ENCODE data around the gene ALKAL2. TPM values are rescaled to one million over a fixed set of nuclear protein-coding genes. Genes with fewer than 3 reads are reported as not detected.
A peak's percentile ranks its signal among the peaks of the same experiment; 100 is the strongest.

Gene ALKAL2
- total and polyA plus RNA-seq, 7 experiments from 2014 or later, result 0.18 to 0.49 TPM; not detected in 5

DNA sequence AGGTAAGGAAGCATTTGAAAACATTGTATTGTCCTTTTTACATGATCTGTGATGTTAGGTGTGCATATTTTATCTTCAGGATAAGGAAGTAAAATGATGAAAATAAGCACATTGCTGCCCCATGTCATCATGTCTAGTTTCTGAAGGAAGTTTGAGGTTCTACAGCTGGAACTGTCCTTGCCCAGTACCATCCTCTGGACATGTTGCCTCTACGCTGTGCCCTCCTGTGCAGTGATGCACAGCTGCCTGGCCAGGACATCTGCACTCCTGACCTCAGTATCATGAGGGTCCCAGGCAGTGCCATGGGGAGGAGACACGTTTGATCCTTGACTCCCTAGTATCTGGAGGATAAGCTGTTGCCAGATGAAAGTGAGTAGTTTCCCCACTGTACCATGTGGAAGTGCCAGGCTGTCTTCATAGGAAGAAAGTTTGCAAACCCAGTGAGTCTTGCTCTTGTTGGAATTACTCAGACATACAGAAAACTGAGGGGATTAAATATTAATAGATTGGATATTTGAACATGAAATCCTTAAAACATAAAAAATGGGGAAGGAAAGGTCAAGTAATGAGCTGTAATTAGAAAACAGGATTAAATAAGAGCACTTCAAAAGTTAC lies 9.5 kb downstream of the ALKAL2 start:
- Histone ChIP-seq H3K9me3 (ENCODE audit: control insufficient read depth in 2 of 3, low read length in 3 of 3) (no peaks in the 10 kb centered on the region), H3K27me3 (ENCODE audit: control insufficient read depth in 2 of 2, insufficient read depth in 2 of 2, low read length in 2 of 2) (no peaks in the 10 kb centered on the region), H3K4me1 (ENCODE audit: control insufficient read depth in 2 of 2, insufficient read depth in 2 of 2, low read length in 2 of 2) (no peaks in the 10 kb centered on the region), H3K27ac (ENCODE audit: low read depth, low read length) (no peak overlapping the region), H3K4me3 (ENCODE audit: low read length) (no peak overlapping the region), H3K36me3 (ENCODE audit: control insufficient read depth in 2 of 3, insufficient read depth in 3 of 3, low read length in 3 of 3) (peaks cover 11 to 78% (median 33%) of the 10 kb centered on the region in 3 experiments)
- no peak for ATAC-seq
- ChIA-PET CTCF (no interaction called here), POLR2A (no interaction called here)
- DNase-seq, result no peak
- Mint-ChIP-seq H3K27me3 (no peaks in the 10 kb centered on the region), H3K4me1 (peaks cover 0 to 6% (median 4%) of the 10 kb centered on the region in 7 donors), H3K9me3 (no peaks in the 10 kb centered on the region), H3K27ac (peak overlapping the region in 1 of 9 donors; percentile 51), H3K36me3 (peaks cover 4 to 58% (median 27%) of the 10 kb centered on the region in 5 donors), H3K4me3 (no peak overlapping the region)
- intact Hi-C loops (cut with micrococcal nuclease), result no loop called here

DNA sequence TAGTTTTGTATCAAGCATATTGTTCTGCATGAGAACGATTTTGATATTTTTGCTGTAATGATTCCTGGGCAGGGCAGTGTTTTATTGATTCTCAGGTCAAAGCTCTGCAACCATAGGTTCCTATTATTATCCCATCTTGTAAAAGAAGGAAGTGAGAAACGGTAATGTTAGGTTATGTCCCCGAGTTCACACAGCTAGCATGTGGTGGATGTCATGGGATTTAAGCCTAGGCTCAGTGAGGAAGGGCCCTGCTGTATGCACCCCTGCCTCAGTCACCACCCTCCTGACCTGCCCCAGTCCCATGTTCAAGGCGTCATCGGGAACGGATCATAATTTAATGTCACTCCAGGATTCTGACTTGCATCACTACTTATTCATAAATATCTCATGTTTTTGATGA lies 12.4 kb downstream of the ALKAL2 start:
- peaks cover 8 to 55% (median 31%) of the 10 kb centered on the region in 5 donors for H3K36me3 Mint-ChIP-seq
- Histone ChIP-seq H3K9me3 (ENCODE audit: control insufficient read depth in 2 of 3, low read length in 3 of 3) (no peaks in the 10 kb centered on the region), H3K27me3 (ENCODE audit: control insufficient read depth in 2 of 2, insufficient read depth in 2 of 2, low read length in 2 of 2) (no peaks in the 10 kb centered on the region), H3K27ac (ENCODE audit: low read depth, low read length) (no peak overlapping the region), H3K4me1 (ENCODE audit: control insufficient read depth in 2 of 2, insufficient read depth in 2 of 2, low read length in 2 of 2) (no peaks in the 10 kb centered on the region), H3K4me3 (ENCODE audit: low read length) (no peak overlapping the region), H3K36me3 (ENCODE audit: control insufficient read depth in 2 of 3, insufficient read depth in 3 of 3, low read length in 3 of 3) (peaks cover 11 to 82% (median 30%) of the 10 kb centered on the region in 3 experiments)
- ChIA-PET POLR2A (interaction anchor here (0.5 kb wide), 1 partner anchor 142 kb away, joined by 3 read pairs; no protein-coding TSS in a partner anchor), CTCF (interaction anchor here (1.1 kb wide), 1 partner anchor 15 kb away, joined by 6 read pairs; no protein-coding TSS in a partner anchor)
- H3K4me3 Mint-ChIP-seq, result no peak overlapping the region
- no peaks in the 10 kb centered on the region for H3K27me3 Mint-ChIP-seq
- H3K9me3 Mint-ChIP-seq, result no peaks in the 10 kb centered on the region
- DNase-seq (no peak), ATAC-seq (no peak)
- intact Hi-C loops (cut with micrococcal nuclease), result no loop called here
- peaks cover 12 to 32% (median 16%) of the 10 kb centered on the region in 7 donors for H3K4me1 Mint-ChIP-seq
- no peak overlapping the region for H3K27ac Mint-ChIP-seq

DNA sequence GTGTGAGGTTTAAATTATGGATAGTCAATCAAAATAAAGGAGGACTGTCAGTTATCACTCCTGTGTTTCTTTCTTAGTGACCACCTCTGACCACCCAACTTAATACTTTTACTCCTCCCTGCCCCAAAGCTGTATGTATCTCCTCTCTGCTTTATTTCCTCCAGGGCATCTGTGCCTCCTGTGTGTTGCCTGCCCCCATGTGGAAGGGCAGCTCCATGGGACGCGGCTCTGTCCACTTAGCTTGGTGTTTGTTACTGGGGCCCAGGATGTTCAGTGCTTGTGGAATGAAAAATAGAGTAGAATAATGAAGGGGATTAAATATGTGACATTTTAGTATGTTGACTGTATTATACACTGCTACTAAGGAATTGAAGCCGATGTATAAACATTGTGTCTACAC lies 13.4 kb downstream of the ALKAL2 start:
- H3K27ac Mint-ChIP-seq, result peak overlapping the region in 1 of 9 donors; percentile 73
- no peak overlapping the region for H3K4me3 Mint-ChIP-seq
- H3K9me3 Mint-ChIP-seq, result no peaks in the 10 kb centered on the region
- peaks cover 21 to 42% (median 25%) of the 10 kb centered on the region in 7 donors for H3K4me1 Mint-ChIP-seq
- Histone ChIP-seq H3K27ac (ENCODE audit: low read depth, low read length) (no peak overlapping the region), H3K9me3 (ENCODE audit: control insufficient read depth in 2 of 3, low read length in 3 of 3) (no peaks in the 10 kb centered on the region), H3K27me3 (ENCODE audit: control insufficient read depth in 2 of 2, insufficient read depth in 2 of 2, low read length in 2 of 2) (no peaks in the 10 kb centered on the region), H3K4me3 (ENCODE audit: low read length) (no peak overlapping the region), H3K36me3 (ENCODE audit: control insufficient read depth in 2 of 3, insufficient read depth in 3 of 3, low read length in 3 of 3) (peaks cover 11 to 73% (median 26%) of the 10 kb centered on the region in 3 experiments), H3K4me1 (ENCODE audit: control insufficient read depth in 2 of 2, insufficient read depth in 2 of 2, low read length in 2 of 2) (no peaks in the 10 kb centered on the region)
- intact Hi-C loops (cut with micrococcal nuclease), result no loop called here
- DNase-seq (no peak), ATAC-seq (no peak)
- ChIA-PET POLR2A (no interaction called here), CTCF (interaction anchor here (0.7 to 1.1 kb wide), 3 partner anchors 10 to 362 kb away, joined by 3 to 6 read pairs (median 3); no protein-coding TSS in a partner anchor)
- no peaks in the 10 kb centered on the region for H3K27me3 Mint-ChIP-seq
- H3K36me3 Mint-ChIP-seq, result peaks cover 11 to 58% (median 25%) of the 10 kb centered on the region in 5 donors

DNA sequence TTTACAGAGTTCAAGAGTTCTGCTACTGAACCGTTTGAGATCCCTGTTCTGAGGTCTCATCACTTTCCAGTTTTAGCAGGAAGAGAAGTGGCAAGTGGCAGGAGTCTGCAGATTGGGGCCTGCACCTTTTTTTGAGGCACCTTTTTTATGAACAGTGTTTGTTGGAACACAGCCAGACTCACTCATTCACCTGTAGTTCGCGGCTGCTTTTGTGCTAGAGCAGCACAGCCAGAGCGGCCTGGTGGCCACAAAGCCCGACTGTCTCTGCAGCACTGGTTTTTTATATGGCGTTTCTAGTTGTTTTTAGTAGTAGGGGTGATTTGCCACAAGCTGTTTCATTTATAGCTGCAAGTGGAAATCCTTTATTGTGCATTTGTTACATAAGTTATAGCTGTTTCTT lies 14.6 kb downstream of the ALKAL2 start:
- DNase-seq (no peak), ATAC-seq (no peak)
- Mint-ChIP-seq H3K36me3 (peaks cover 13 to 51% (median 22%) of the 10 kb centered on the region in 5 donors), H3K27ac (peak overlapping the region in 1 of 9 donors; percentile 59), H3K4me1 (peaks cover 28 to 53% (median 37%) of the 10 kb centered on the region in 7 donors), H3K27me3 (no peaks in the 10 kb centered on the region), H3K4me3 (no peak overlapping the region), H3K9me3 (no peaks in the 10 kb centered on the region)
- peaks cover 8 to 61% (median 21%) of the 10 kb centered on the region in 3 experiments for H3K36me3 ChIP-seq (ENCODE audit: control insufficient read depth in 2 of 3, insufficient read depth in 3 of 3, low read length in 3 of 3)
- no peaks in the 10 kb centered on the region for H3K9me3 ChIP-seq (ENCODE audit: control insufficient read depth in 2 of 3, low read length in 3 of 3)
- H3K27ac ChIP-seq (ENCODE audit: low read depth, low read length), result no peak overlapping the region
- ChIA-PET CTCF (no interaction called here), POLR2A (no interaction called here)
- H3K27me3 ChIP-seq (ENCODE audit: control insufficient read depth in 2 of 2, insufficient read depth in 2 of 2, low read length in 2 of 2), result no peaks in the 10 kb centered on the region
- no peak overlapping the region for H3K4me3 ChIP-seq (ENCODE audit: low read length)
- intact Hi-C loops (cut with micrococcal nuclease), result no loop called here
- no peaks in the 10 kb centered on the region for H3K4me1 ChIP-seq (ENCODE audit: control insufficient read depth in 2 of 2, insufficient read depth in 2 of 2, low read length in 2 of 2)

DNA sequence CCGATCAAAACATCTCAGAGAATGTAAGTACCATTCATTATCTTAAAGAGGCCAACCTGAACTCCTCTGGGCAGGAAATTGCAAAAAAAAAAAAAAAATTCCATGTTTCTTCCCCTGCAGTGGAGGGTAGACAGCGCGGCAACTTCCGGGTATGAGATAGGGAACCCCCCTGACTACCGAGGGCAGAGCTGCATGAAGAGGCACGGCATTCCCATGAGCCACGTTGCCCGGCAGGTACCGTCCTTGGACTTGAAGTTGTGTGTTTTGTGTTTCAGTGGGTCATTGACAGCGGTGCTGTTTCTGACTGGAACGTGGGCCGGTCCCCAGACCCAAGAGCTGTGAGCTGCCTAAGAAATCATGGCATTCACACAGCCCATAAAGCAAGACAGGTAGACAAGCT lies 16.0 kb downstream of the ALKAL2 start:
- H3K36me3 Mint-ChIP-seq, result peaks cover 8 to 43% (median 10%) of the 10 kb centered on the region in 5 donors
- Histone ChIP-seq H3K4me1 (ENCODE audit: control insufficient read depth in 2 of 2, insufficient read depth in 2 of 2, low read length in 2 of 2) (peaks cover 0 to under 1% of the 10 kb centered on the region in 2 donors), H3K27me3 (ENCODE audit: control insufficient read depth in 2 of 2, insufficient read depth in 2 of 2, low read length in 2 of 2) (no peaks in the 10 kb centered on the region), H3K36me3 (ENCODE audit: control insufficient read depth in 2 of 3, insufficient read depth in 3 of 3, low read length in 3 of 3) (peaks cover 6 to 49% (median 13%) of the 10 kb centered on the region in 3 experiments), H3K9me3 (ENCODE audit: control insufficient read depth in 2 of 3, low read length in 3 of 3) (no peaks in the 10 kb centered on the region), H3K4me3 (ENCODE audit: low read length) (no peak overlapping the region), H3K27ac (ENCODE audit: low read depth, low read length) (no peak overlapping the region)
- H3K27ac Mint-ChIP-seq, result no peak overlapping the region
- peaks cover 32 to 68% (median 50%) of the 10 kb centered on the region in 7 donors for H3K4me1 Mint-ChIP-seq
- ATAC-seq, result no peak
- DNase-seq, result no peak
- no peaks in the 10 kb centered on the region for H3K27me3 Mint-ChIP-seq
- H3K4me3 Mint-ChIP-seq, result no peak overlapping the region
- POLR2A ChIA-PET, result no interaction called here
- intact Hi-C loops (cut with micrococcal nuclease), result no loop called here
- H3K9me3 Mint-ChIP-seq, result no peaks in the 10 kb centered on the region
- CTCF ChIA-PET, result no interaction called here

DNA sequence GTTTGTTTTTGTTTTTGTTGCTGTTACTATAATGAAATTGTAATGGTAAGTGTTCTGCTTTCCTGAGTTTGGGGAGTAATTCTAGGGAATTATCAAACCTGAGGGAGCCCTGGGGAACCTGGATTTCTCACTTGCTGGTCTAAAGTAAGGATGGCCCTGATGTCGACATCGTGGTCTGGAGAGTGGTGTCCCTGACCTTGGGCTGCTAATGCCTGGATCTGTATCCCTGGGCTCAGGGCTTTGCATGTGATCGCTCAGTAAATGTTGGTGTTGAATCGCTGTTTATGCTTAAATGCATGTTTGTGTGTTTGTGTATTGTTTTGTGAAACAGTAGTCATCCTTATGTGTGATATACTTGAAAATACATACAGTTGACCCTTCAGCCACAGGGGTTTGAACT lies 17.0 kb downstream of the ALKAL2 start:
- Mint-ChIP-seq H3K4me1 (peaks cover 36 to 78% (median 58%) of the 10 kb centered on the region in 7 donors), H3K4me3 (peak overlapping the region in 1 of 10 donors; percentile 64), H3K36me3 (peaks cover 4 to 36% (median 8%) of the 10 kb centered on the region in 5 donors), H3K27me3 (no peaks in the 10 kb centered on the region), H3K27ac (peak overlapping the region in 3 of 9 donors; percentile 11 to 43 (median 38)), H3K9me3 (no peaks in the 10 kb centered on the region)
- intact Hi-C loops (cut with micrococcal nuclease), result no loop called here
- POLR2A ChIA-PET, result no interaction called here
- CTCF ChIA-PET, result no interaction called here
- Histone ChIP-seq H3K27me3 (ENCODE audit: control insufficient read depth in 2 of 2, insufficient read depth in 2 of 2, low read length in 2 of 2) (no peaks in the 10 kb centered on the region), H3K4me3 (ENCODE audit: low read length) (no peak overlapping the region), H3K4me1 (ENCODE audit: control insufficient read depth in 2 of 2, insufficient read depth in 2 of 2, low read length in 2 of 2) (peaks cover 7 to 10% of the 10 kb centered on the region in 2 donors), H3K36me3 (ENCODE audit: control insufficient read depth in 2 of 3, insufficient read depth in 3 of 3, low read length in 3 of 3) (peaks cover 6 to 38% (median 9%) of the 10 kb centered on the region in 3 experiments), H3K27ac (ENCODE audit: low read depth, low read length) (no peak overlapping the region), H3K9me3 (ENCODE audit: control insufficient read depth in 2 of 3, low read length in 3 of 3) (no peaks in the 10 kb centered on the region)
- ATAC-seq (no peak), DNase-seq (no peak)
